HEK293 (cell line): ENCODE measurements around the gene MPDU1.

Experiments used
- AEBP2 ChIP-seq: fragments of 450-650 bp; formaldehyde crosslinking; IDR thresholded peaks from 2 replicates; pipeline ENCODE4 v1.5.1; 2016; ENCODE audit warnings: missing biosample characterization, missing genetic modification characterization, borderline replicate concordance
- KLF9 ChIP-seq: fragments of 450-650 bp; formaldehyde crosslinking; IDR thresholded peaks from 2 replicates; pipeline ENCODE4 v1.5.1; 2016; ENCODE audit warnings: missing biosample characterization, missing genetic modification characterization, low read depth
- PRDM6 ChIP-seq: fragments of 450-650 bp; formaldehyde crosslinking; IDR thresholded peaks from 2 replicates; pipeline ENCODE4 v1.5.1; 2017; ENCODE audit warnings: missing biosample characterization, missing genetic modification characterization
- SP3 ChIP-seq: fragments of 450-650 bp; formaldehyde crosslinking; IDR thresholded peaks from 2 replicates; pipeline ENCODE4 v1.5.1; 2016; ENCODE audit warnings: missing biosample characterization, missing genetic modification characterization
- ZBTB8A ChIP-seq: fragments of 450-650 bp; formaldehyde crosslinking; IDR thresholded peaks from 2 replicates; pipeline ENCODE4 v1.5.1; 2016; ENCODE audit warnings: missing biosample characterization, missing genetic modification characterization
- ZFHX2 ChIP-seq: fragments of 450-650 bp; formaldehyde crosslinking; conservative IDR thresholded peaks from 2 replicates; pipeline ENCODE4 v1.5.1; 2016; ENCODE audit warnings: missing biosample characterization, missing genetic modification characterization
- ZIC2 ChIP-seq: fragments of 450-650 bp; formaldehyde crosslinking; IDR thresholded peaks from 2 replicates; pipeline ENCODE4 v1.5.1; 2016; ENCODE audit warnings: missing biosample characterization, missing genetic modification characterization
- ZNF10 ChIP-seq: fragments of 450-650 bp; formaldehyde crosslinking; IDR thresholded peaks from 2 replicates; pipeline ENCODE4 v1.5.1; 2017; ENCODE audit warnings: missing biosample characterization, missing genetic modification characterization
- ZNF114 ChIP-seq: fragments of 450-650 bp; formaldehyde crosslinking; IDR thresholded peaks from 2 replicates; pipeline ENCODE4 v1.5.0; 2017; ENCODE audit warnings: missing biosample characterization, missing genetic modification characterization
- ZNF121 ChIP-seq: fragments of 450-650 bp; formaldehyde crosslinking; IDR thresholded peaks from 2 replicates; pipeline ENCODE4 v1.5.1; 2016; ENCODE audit warnings: missing biosample characterization, missing genetic modification characterization
- ZNF133 ChIP-seq: fragments of 450-650 bp; formaldehyde crosslinking; IDR thresholded peaks from 2 replicates; pipeline ENCODE4 v1.5.1; 2016; ENCODE audit warnings: missing biosample characterization, missing genetic modification characterization
- ZNF148 ChIP-seq: fragments of 450-650 bp; formaldehyde crosslinking; IDR thresholded peaks from 2 replicates; pipeline ENCODE4 v1.5.0; 2017; ENCODE audit warnings: missing biosample characterization, missing genetic modification characterization, borderline replicate concordance
- ZNF169 ChIP-seq: fragments of 450-650 bp; formaldehyde crosslinking; IDR thresholded peaks from 2 replicates; pipeline ENCODE4 v1.5.1; 2016; ENCODE audit warnings: missing biosample characterization, missing genetic modification characterization
- ZNF354C ChIP-seq: fragments of 450-650 bp; formaldehyde crosslinking; IDR thresholded peaks from 2 replicates; pipeline ENCODE4 v1.5.1; 2016; ENCODE audit warnings: missing biosample characterization, missing genetic modification characterization, low read depth, borderline replicate concordance
- ZNF366 ChIP-seq: fragments of 450-650 bp; formaldehyde crosslinking; conservative IDR thresholded peaks from 2 replicates; pipeline ENCODE4 v1.5.1; 2016; ENCODE audit warnings: missing biosample characterization, missing genetic modification characterization
- ZNF433 ChIP-seq: fragments of 450-650 bp; formaldehyde crosslinking; IDR thresholded peaks from 2 replicates; pipeline ENCODE4 v1.5.1; 2016; ENCODE audit warnings: missing biosample characterization, missing genetic modification characterization, low read depth
- ZNF473 ChIP-seq: fragments of 450-650 bp; formaldehyde crosslinking; IDR thresholded peaks from 2 replicates; pipeline ENCODE4 v1.5.1; 2017; ENCODE audit warnings: missing biosample characterization, missing genetic modification characterization
- ZNF510 ChIP-seq: fragments of 450-650 bp; formaldehyde crosslinking; IDR thresholded peaks from 2 replicates; pipeline ENCODE4 v1.5.1; 2018; ENCODE audit warnings: mild to moderate bottlenecking, missing genetic modification characterization, missing biosample characterization; ENCODE audit not compliant: insufficient replicate concordance
- ZNF530 ChIP-seq: fragments of 450-650 bp; formaldehyde crosslinking; IDR thresholded peaks from 2 replicates; pipeline ENCODE4 v1.5.1; 2016; ENCODE audit warnings: low read depth, missing biosample characterization, missing genetic modification characterization
- ZNF580 ChIP-seq: fragments of 450-650 bp; formaldehyde crosslinking; IDR thresholded peaks from 2 replicates; pipeline ENCODE4 v1.5.1; 2016; ENCODE audit warnings: missing biosample characterization, missing genetic modification characterization
- ZNF600 ChIP-seq: fragments of 450-650 bp; formaldehyde crosslinking; IDR thresholded peaks from 2 replicates; pipeline ENCODE4 v1.5.1; 2016; ENCODE audit warnings: missing biosample characterization, missing genetic modification characterization
- ZNF624 ChIP-seq: fragments of 450-650 bp; formaldehyde crosslinking; IDR thresholded peaks from 2 replicates; pipeline ENCODE4 v1.5.1; 2017; ENCODE audit warnings: missing biosample characterization, missing genetic modification characterization
- ZNF629 ChIP-seq: fragments of 450-650 bp; formaldehyde crosslinking; IDR thresholded peaks from 2 replicates; pipeline ENCODE4 v1.5.1; 2017; ENCODE audit warnings: missing biosample characterization, missing genetic modification characterization
- ZNF660 ChIP-seq: fragments of 450-650 bp; IDR thresholded peaks from 2 replicates; pipeline ENCODE4 v1.5.1; 2018; ENCODE audit warnings: missing biosample characterization, mild to moderate bottlenecking, missing genetic modification characterization
- ZSCAN16 ChIP-seq: fragments of 450-650 bp; formaldehyde crosslinking; IDR thresholded peaks from 2 replicates; pipeline ENCODE4 v1.5.1; 2016; ENCODE audit warnings: missing biosample characterization, missing genetic modification characterization
- TF ChIP-seq, protein P1 (sequence below): fragments of 450-650 bp; formaldehyde crosslinking; IDR thresholded peaks from 2 replicates; pipeline ENCODE4 v1.5.1; 2016; ENCODE audit warnings: missing biosample characterization, missing genetic modification characterization
- TF ChIP-seq, protein P2 (sequence below): fragments of 450-650 bp; formaldehyde crosslinking; IDR thresholded peaks from 2 replicates; pipeline ENCODE4 v1.5.1; 2017; ENCODE audit warnings: missing biosample characterization, missing genetic modification characterization
- TF ChIP-seq, protein P3 (sequence below): fragments of 450-650 bp; formaldehyde crosslinking; IDR thresholded peaks from 2 replicates; pipeline ENCODE4 v1.5.1; 2017; ENCODE audit warnings: missing biosample characterization, missing genetic modification characterization

MPDU1 gene

DNA sequence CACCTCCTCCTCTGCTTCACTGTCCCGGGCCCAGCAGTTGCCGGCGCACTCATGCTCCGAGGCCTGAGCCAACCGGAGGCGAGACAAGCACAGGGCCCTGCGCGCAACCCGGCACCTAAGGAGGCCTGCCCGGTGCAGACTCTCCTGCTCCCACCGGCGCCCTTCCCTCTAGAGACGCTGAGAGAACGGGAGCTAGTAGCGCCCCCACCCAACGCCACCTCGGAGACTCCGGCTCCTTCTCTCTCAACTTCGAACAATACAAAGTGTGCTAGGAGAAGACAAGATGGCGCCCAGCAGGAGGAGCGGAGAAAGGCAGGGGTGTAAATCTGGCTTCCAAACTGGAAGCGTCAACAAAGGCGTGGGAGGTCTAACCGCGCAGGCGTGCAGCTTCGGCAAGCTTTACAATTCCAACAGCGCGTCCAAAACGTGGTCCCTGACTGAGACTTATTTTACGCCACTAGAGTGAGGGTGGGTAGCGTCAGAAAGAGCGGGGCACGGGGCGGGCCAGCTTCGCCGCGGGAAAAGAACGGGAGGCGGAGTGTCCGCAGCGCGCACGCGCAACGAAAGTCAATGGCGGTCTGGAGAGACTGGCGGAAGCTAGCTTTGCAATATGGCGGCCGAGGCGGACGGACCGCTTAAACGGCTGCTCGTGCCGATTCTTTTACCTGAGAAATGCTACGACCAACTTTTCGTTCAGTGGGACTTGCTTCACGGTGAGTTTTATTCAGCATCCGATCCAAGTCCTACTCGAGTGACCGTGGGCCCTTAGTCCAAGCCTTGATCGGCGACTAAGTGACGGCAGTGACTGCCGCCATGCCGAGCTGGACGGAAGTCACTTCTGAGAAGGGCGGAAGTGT lies at the start of gene MPDU1 (continued):
- peak; percentile 91 for TF ChIP-seq SP3 (tag by site-specific recombination)
- 0 out of 2 replicates have a peak, but pooled peaks have one; percentile 58 for TF ChIP-seq ZNF10 (tag by site-specific recombination)
- TF ChIP-seq ZNF114 = no peak
- TF ChIP-seq, protein P1, sequence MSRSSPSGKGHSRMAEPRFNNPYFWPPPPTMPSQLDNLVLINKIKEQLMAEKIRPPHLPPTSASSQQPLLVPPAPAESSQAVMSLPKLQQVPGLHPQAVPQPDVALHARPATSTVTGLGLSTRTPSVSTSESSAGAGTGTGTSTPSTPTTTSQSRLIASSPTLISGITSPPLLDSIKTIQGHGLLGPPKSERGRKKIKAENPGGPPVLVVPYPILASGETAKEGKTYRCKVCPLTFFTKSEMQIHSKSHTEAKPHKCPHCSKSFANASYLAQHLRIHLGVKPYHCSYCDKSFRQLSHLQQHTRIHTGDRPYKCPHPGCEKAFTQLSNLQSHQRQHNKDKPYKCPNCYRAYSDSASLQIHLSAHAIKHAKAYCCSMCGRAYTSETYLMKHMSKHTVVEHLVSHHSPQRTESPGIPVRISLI (tag by site-specific recombination) = no peak
- TF ChIP-seq ZNF580 (tag by site-specific recombination) = 0 out of 2 replicates have a peak, but pooled peaks have one; percentile 65
- TF ChIP-seq ZNF148 (tag by site-specific recombination) = no peak
- TF ChIP-seq PRDM6 (tag by site-specific recombination) = no peak
- TF ChIP-seq ZNF473 = no peak
- peak; percentile 92 for TF ChIP-seq ZNF660 (tag by site-specific recombination)
- peak; percentile 89 for TF ChIP-seq ZNF629 (tag by site-specific recombination)
- TF ChIP-seq ZBTB8A = peak; percentile 29
- no peak for TF ChIP-seq ZSCAN16 (tag by site-specific recombination)
- no peak for TF ChIP-seq ZNF121 (tag by site-specific recombination)
- peak; percentile 89 for TF ChIP-seq ZFHX2
- TF ChIP-seq ZNF624 = no peak
- no peak for TF ChIP-seq ZNF354C (tag by site-specific recombination)
- TF ChIP-seq, protein P2, sequence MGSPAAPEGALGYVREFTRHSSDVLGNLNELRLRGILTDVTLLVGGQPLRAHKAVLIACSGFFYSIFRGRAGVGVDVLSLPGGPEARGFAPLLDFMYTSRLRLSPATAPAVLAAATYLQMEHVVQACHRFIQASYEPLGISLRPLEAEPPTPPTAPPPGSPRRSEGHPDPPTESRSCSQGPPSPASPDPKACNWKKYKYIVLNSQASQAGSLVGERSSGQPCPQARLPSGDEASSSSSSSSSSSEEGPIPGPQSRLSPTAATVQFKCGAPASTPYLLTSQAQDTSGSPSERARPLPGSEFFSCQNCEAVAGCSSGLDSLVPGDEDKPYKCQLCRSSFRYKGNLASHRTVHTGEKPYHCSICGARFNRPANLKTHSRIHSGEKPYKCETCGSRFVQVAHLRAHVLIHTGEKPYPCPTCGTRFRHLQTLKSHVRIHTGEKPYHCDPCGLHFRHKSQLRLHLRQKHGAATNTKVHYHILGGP (tag by site-specific recombination) = no peak
- TF ChIP-seq, protein P3, sequence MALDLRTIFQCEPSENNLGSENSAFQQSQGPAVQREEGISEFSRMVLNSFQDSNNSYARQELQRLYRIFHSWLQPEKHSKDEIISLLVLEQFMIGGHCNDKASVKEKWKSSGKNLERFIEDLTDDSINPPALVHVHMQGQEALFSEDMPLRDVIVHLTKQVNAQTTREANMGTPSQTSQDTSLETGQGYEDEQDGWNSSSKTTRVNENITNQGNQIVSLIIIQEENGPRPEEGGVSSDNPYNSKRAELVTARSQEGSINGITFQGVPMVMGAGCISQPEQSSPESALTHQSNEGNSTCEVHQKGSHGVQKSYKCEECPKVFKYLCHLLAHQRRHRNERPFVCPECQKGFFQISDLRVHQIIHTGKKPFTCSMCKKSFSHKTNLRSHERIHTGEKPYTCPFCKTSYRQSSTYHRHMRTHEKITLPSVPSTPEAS (tag by site-specific recombination) = peak; percentile 50; the same call in 1 of the 2 replicates
- no peak for TF ChIP-seq ZNF530
- TF ChIP-seq AEBP2 (tag by site-specific recombination) = no peak
- peak; percentile 60; the same call in 1 of the 2 replicates for TF ChIP-seq ZNF366 (tag by site-specific recombination)
- TF ChIP-seq KLF9 (tag by site-specific recombination) = 0 out of 2 replicates have a peak, but pooled peaks have one; percentile 23
- TF ChIP-seq ZIC2 (tag by site-specific recombination) = peak; percentile 14; the same call in 1 of the 2 replicates
- no peak; the same call in 1 of the 2 replicates for TF ChIP-seq ZNF133 (tag by site-specific recombination)
- no peak for TF ChIP-seq ZNF510 (tag by site-specific recombination)
- TF ChIP-seq ZNF433 (tag by site-specific recombination) = no peak
- peak; percentile 97 for TF ChIP-seq ZNF600 (tag by site-specific recombination)
- no peak for TF ChIP-seq ZNF169 (tag by site-specific recombination)
- TF ChIP-seq, all 188 proteins: peak for 66
